HL-60 (cell line): Measurements from ENCODE around the gene ENTPD2.

Source experiments
- GABPA ChIP-seq: IDR thresholded peaks from 2 replicates; pipeline ENCODE4 v1.6.1; 2012; ENCODE audit warnings: low read depth
- POLR2AphosphoS5 ChIP-seq: IDR thresholded peaks from 2 replicates; pipeline ENCODE4 v1.6.1; 2012; ENCODE audit warnings: low read depth
- REST ChIP-seq: IDR thresholded peaks from 2 replicates; pipeline ENCODE4 v1.6.1; 2012; ENCODE audit warnings: low read depth; ENCODE audit not compliant: insufficient replicate concordance
- SPI1 ChIP-seq: IDR thresholded peaks from 2 replicates; pipeline ENCODE4 v1.6.1; 2012; ENCODE audit warnings: low read depth, mild to moderate bottlenecking, borderline replicate concordance
- TF ChIP-seq, protein P1 (sequence below): IDR thresholded peaks from one replicate; pipeline ENCODE4 v1.5.1; 2011; ENCODE audit warnings: low read length, control low read depth, inconsistent platforms; ENCODE audit not compliant: insufficient read depth

GRCh38 chr9:137000177-137000930 lies 53.5 kb downstream of the ENTPD2 start:
- TF ChIP-seq, protein P1, sequence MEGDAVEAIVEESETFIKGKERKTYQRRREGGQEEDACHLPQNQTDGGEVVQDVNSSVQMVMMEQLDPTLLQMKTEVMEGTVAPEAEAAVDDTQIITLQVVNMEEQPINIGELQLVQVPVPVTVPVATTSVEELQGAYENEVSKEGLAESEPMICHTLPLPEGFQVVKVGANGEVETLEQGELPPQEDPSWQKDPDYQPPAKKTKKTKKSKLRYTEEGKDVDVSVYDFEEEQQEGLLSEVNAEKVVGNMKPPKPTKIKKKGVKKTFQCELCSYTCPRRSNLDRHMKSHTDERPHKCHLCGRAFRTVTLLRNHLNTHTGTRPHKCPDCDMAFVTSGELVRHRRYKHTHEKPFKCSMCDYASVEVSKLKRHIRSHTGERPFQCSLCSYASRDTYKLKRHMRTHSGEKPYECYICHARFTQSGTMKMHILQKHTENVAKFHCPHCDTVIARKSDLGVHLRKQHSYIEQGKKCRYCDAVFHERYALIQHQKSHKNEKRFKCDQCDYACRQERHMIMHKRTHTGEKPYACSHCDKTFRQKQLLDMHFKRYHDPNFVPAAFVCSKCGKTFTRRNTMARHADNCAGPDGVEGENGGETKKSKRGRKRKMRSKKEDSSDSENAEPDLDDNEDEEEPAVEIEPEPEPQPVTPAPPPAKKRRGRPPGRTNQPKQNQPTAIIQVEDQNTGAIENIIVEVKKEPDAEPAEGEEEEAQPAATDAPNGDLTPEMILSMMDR = no peak
- TF ChIP-seq REST = no peak
- TF ChIP-seq GABPA = no peak
- TF ChIP-seq POLR2AphosphoS5 = peak; percentile 75
- no peak; the same call in 1 of the 2 replicates for TF ChIP-seq SPI1
